ENCODE results near the gene PPIL6.

The PPIL6 gene

GRCh38 chr6:109360281-109360680 lies 80.1 kb downstream of the PPIL6 start:
- no peak for DNase-seq

- no peak for DNase-seq
Observed at GRCh38 chr6:109359248-109359647, 81.2 kb downstream of the PPIL6 start.

- no peak for DNase-seq
Observed at GRCh38 chr6:109358204-109358603, 82.2 kb downstream of the PPIL6 start.

GRCh38 chr6:109356237-109356636 lies 84.2 kb downstream of the PPIL6 start:
- no peak for DNase-seq

- no peak for DNase-seq
Observed at GRCh38 chr6:109351231-109352130, 88.9 kb downstream of the PPIL6 start.

GRCh38 chr6:109349419-109349987 lies 90.9 kb downstream of the PPIL6 start:
- no peak for DNase-seq

- no peak for DNase-seq
Observed at GRCh38 chr6:109348226-109348625, 92.2 kb downstream of the PPIL6 start.

GRCh38 chr6:109347779-109348178 lies 92.6 kb downstream of the PPIL6 start:
- no peak for DNase-seq

- DNase-seq, result no peak
Observed at GRCh38 chr6:109345986-109346385, 94.4 kb downstream of the PPIL6 start.

GRCh38 chr6:109344226-109344625 lies 96.2 kb downstream of the PPIL6 start:
- no peak for DNase-seq

- DNase-seq, result no peak
Observed at GRCh38 chr6:109343518-109343917, 96.9 kb downstream of the PPIL6 start.

GRCh38 chr6:109342911-109343310 lies 97.5 kb downstream of the PPIL6 start:
- no peak for DNase-seq

- no peak for DNase-seq
Observed at GRCh38 chr6:109342506-109342905, 97.9 kb downstream of the PPIL6 start.

- no peak for DNase-seq
Observed at GRCh38 chr6:109340811-109341210, 99.6 kb downstream of the PPIL6 start.

Data from stimulated activated CD4-positive, alpha-beta T cell treated with anti-CD3 and anti-CD28 coated beads, Interleukin-2, amount 100 ng/mL, for 48 hours (primary cell).